Gastroesophageal sphincter (tissue), 3 donors: Measurements from ENCODE around the gene KLHDC9.

Experiments used
- CTCF ChIP-seq, 4 experiments: fragments of 200-600 bp in 2 of 4; fragments of 450-650 bp in 2 of 4; sonication (generic) in 1 of 4; IDR thresholded peaks; one replicate each; pipeline ENCODE4 v1.5.1; 2017 to 2019; ENCODE audit warnings: antibody characterized with exemption in 4 of 4, mild to moderate bottlenecking in 2 of 4, moderate library complexity in 2 of 4
- POLR2A ChIP-seq, 2 donors: fragments of 450-650 bp; IDR thresholded peaks; one replicate each; pipeline ENCODE4 v1.6.1; 2017; ENCODE audit warnings: antibody characterized with exemption in 2 of 2, mild to moderate bottlenecking in 2 of 2, moderate library complexity in 1 of 2
- POLR2AphosphoS5 ChIP-seq: sonication (generic); formaldehyde crosslinking; IDR thresholded peaks from one replicate; pipeline ENCODE4 v1.6.1; 2017; ENCODE audit warnings: antibody characterized with exemption

- TF ChIP-seq CTCF (IDR thresholded peaks at IDR 0.05) (no peak), POLR2A (IDR thresholded peaks at IDR 0.05) (peak; percentile 15 to 35), POLR2AphosphoS5 (no peak)
Measured at GRCh38 chr1:161069731-161070270, 28.4 kb upstream of the KLHDC9 start, which contains the start of gene ARHGAP30.
